ENCODE results near the gene CDK3. TPM values are rescaled to one million over a fixed set of nuclear protein-coding genes. Genes with fewer than 3 reads are reported as not detected.
"Not testable (repeated sequence)": the region's sequence is repeated elsewhere in the genome, so short reads cannot be mapped to it uniquely, and the experiment has no call there.

Gene CDK3
- total and polyA plus RNA-seq, 4 donors = 1.5 to 6.3 (median 2.6) TPM

GRCh38 chr17:75970011-75970523 lies 30.6 kb upstream of the CDK3 start:
- Histone ChIP-seq H3K4me1 (ENCODE audit: control insufficient read depth in 4 of 4, insufficient read depth in 4 of 4, low read length in 3 of 4) (peaks cover 3 to 39% (median 20%) of the 10 kb centered on the region in 4 donors), H3K4me3 (ENCODE audit: low read depth in 1 of 3, low read length in 3 of 3) (no peak overlapping the region), H3K9ac (ENCODE audit: low read depth in 1 of 2, low read length in 2 of 2) (no peak overlapping the region), H3K36me3 (ENCODE audit: control insufficient read depth in 4 of 4, insufficient read depth in 3 of 4, low read depth in 1 of 4, low read length in 3 of 4) (peaks cover 7 to 18% (median 15%) of the 10 kb centered on the region in 4 donors), H3K27me3 (ENCODE audit: control insufficient read depth in 4 of 4, insufficient read depth in 4 of 4, low read length in 3 of 4) (no peaks in the 10 kb centered on the region), H3K27ac (ENCODE audit: low read depth in 1 of 2, low read length in 2 of 2) (peak overlapping the region in 1 of 2 donors; percentile 55), H3K9me3 (ENCODE audit: control insufficient read depth in 4 of 4, low read length in 3 of 4) (no peaks in the 10 kb centered on the region)
- WGBS = 64% methylated on average over 4 of the region's 4 CpGs
- TF ChIP-seq HNF4A (conservative IDR thresholded peaks at IDR 0.05) (no peak), RXRA (IDR thresholded peaks at IDR 0.05) (no peak), GABPA (IDR thresholded peaks at IDR 0.05 in 1 of 2, conservative IDR thresholded peaks at IDR 0.05 in 1 of 2) (no peak), FOXA2 (IDR thresholded peaks at IDR 0.05) (no peak), JUND (IDR thresholded peaks at IDR 0.05) (no peak), REST (IDR thresholded peaks at IDR 0.05) (no peak)
- no peak for DNase-seq (ENCODE audit: low spot score)

GRCh38 chr17:75970626-75971025 lies 30.0 kb upstream of the CDK3 start:
- Histone ChIP-seq H3K27ac (ENCODE audit: low read depth in 1 of 2, low read length in 2 of 2) (peak overlapping the region in 1 of 2 donors; percentile 55), H3K4me1 (ENCODE audit: control insufficient read depth in 4 of 4, insufficient read depth in 4 of 4, low read length in 3 of 4) (peaks cover 3 to 44% (median 25%) of the 10 kb centered on the region in 4 donors)

GRCh38 chr17:75975187-75975586 lies 25.5 kb upstream of the CDK3 start:
- peak overlapping the region; percentile 0 to 38 (median 32) for H3K4me3 ChIP-seq (ENCODE audit: low read depth in 1 of 3, low read length in 3 of 3)
- H3K9ac ChIP-seq (ENCODE audit: low read depth in 1 of 2, low read length in 2 of 2) = peak overlapping the region; percentile 47 to 76
- H3K36me3 ChIP-seq (ENCODE audit: control insufficient read depth in 4 of 4, insufficient read depth in 3 of 4, low read depth in 1 of 4, low read length in 3 of 4) = peaks cover 4 to 13% (median 11%) of the 10 kb centered on the region in 4 donors
- WGBS = 73% methylated on average over 6 of the region's 6 CpGs
- peaks cover 3 to 59% (median 30%) of the 10 kb centered on the region in 4 donors for H3K4me1 ChIP-seq (ENCODE audit: control insufficient read depth in 4 of 4, insufficient read depth in 4 of 4, low read length in 3 of 4)
- peak overlapping the region; percentile 97 to 98 for H3K27ac ChIP-seq (ENCODE audit: low read depth in 1 of 2, low read length in 2 of 2)
- H3K27me3 ChIP-seq (ENCODE audit: control insufficient read depth in 4 of 4, insufficient read depth in 4 of 4, low read length in 3 of 4); H3K9me3 ChIP-seq (ENCODE audit: control insufficient read depth in 4 of 4, low read length in 3 of 4); DNase-seq (ENCODE audit: low spot score): not testable (repeated sequence)

More at GRCh38 chr17:75970626-75971025, 30.0 kb upstream of the CDK3 start:
- Histone ChIP-seq H3K4me3 (ENCODE audit: low read depth in 1 of 3, low read length in 3 of 3) (no peak overlapping the region), H3K9me3 (ENCODE audit: control insufficient read depth in 4 of 4, low read length in 3 of 4) (no peaks in the 10 kb centered on the region), H3K36me3 (ENCODE audit: control insufficient read depth in 4 of 4, insufficient read depth in 3 of 4, low read depth in 1 of 4, low read length in 3 of 4) (peaks cover 7 to 18% (median 15%) of the 10 kb centered on the region in 4 donors), H3K27me3 (ENCODE audit: control insufficient read depth in 4 of 4, insufficient read depth in 4 of 4, low read length in 3 of 4) (no peaks in the 10 kb centered on the region), H3K9ac (ENCODE audit: low read depth in 1 of 2, low read length in 2 of 2) (no peak overlapping the region)
- WGBS = 91% methylated on average over 7 of the region's 7 CpGs
- no peak for DNase-seq (ENCODE audit: low spot score)
- TF ChIP-seq MAX (IDR thresholded peaks at IDR 0.05) (no peak), RAD21 (IDR thresholded peaks at IDR 0.05) (no peak), SP1 (IDR thresholded peaks at IDR 0.05) (no peak), FOXA1 (IDR thresholded peaks at IDR 0.05) (no peak), RXRA (IDR thresholded peaks at IDR 0.05) (no peak), EGR1 (IDR thresholded peaks at IDR 0.05; ENCODE audit: low read depth in 2 of 2) (no peak), HNF4G (IDR thresholded peaks at IDR 0.05) (no peak), HNF4A (conservative IDR thresholded peaks at IDR 0.05) (no peak), NR2F2 (IDR thresholded peaks at IDR 0.05) (no peak), REST (IDR thresholded peaks at IDR 0.05) (no peak), FOXA2 (IDR thresholded peaks at IDR 0.05) (no peak)
